GM19035 (cell line): ENCODE results near the gene NF2.
"Not testable (repeated sequence)": the region's sequence is repeated elsewhere in the genome, so short reads cannot be mapped to it uniquely, and the experiment has no call there.

Experiments
- ATAC-seq: cut with Tn5 transposase; IDR thresholded peaks from one replicate; pipeline ENCODE4 v1.9.1; 2021; ENCODE audit not compliant: unreplicated experiment

NF2 gene

GRCh38 chr22:29594447-29594846 lies 9.0 kb upstream of the NF2 start:
- not testable (repeated sequence) for ATAC-seq

GRCh38 chr22:29596408-29596807 lies 7.0 kb upstream of the NF2 start:
- no peak for ATAC-seq

GRCh38 chr22:29597871-29598683 lies 5.4 kb upstream of the NF2 start:
- not testable (repeated sequence) for ATAC-seq

GRCh38 chr22:29598684-29599020 lies 4.8 kb upstream of the NF2 start:
- ATAC-seq, result no peak

- no peak for ATAC-seq
These were observed 585 bp downstream of the NF2 start for GRCh38 chr22:29604076-29604360.

- no peak for ATAC-seq
These were observed 2.1 kb downstream of the NF2 start for GRCh38 chr22:29605527-29605850.

- ATAC-seq, result no peak
These were observed 2.9 kb downstream of the NF2 start for GRCh38 chr22:29606320-29606719.

GRCh38 chr22:29607426-29607825 lies 4.0 kb downstream of the NF2 start:
- ATAC-seq, result no peak

GRCh38 chr22:29609139-29609538 lies 5.7 kb downstream of the NF2 start:
- ATAC-seq, result no peak

- ATAC-seq, result no peak
These were observed 7.3 kb downstream of the NF2 start for GRCh38 chr22:29610780-29611179.

GRCh38 chr22:29615705-29616327 lies 12.4 kb downstream of the NF2 start:
- ATAC-seq, result no peak

- no peak for ATAC-seq
These were observed 14.6 kb downstream of the NF2 start for GRCh38 chr22:29617922-29618629.

GRCh38 chr22:29621761-29622526 lies 18.5 kb downstream of the NF2 start:
- no peak for ATAC-seq

GRCh38 chr22:29623059-29623458 lies 19.6 kb downstream of the NF2 start:
- ATAC-seq, result no peak

- ATAC-seq, result no peak
These were observed 20.2 kb downstream of the NF2 start for GRCh38 chr22:29623553-29624169.

- no peak for ATAC-seq
These were observed 21.8 kb downstream of the NF2 start for GRCh38 chr22:29625090-29625825.

GRCh38 chr22:29626497-29627195 lies 23.2 kb downstream of the NF2 start:
- no peak for ATAC-seq

- no peak for ATAC-seq
These were observed 23.7 kb downstream of the NF2 start for GRCh38 chr22:29627196-29627535.

- no peak for ATAC-seq
These were observed 25.8 kb downstream of the NF2 start for GRCh38 chr22:29628996-29629902.
